GM12801 (cell line): ENCODE results near the gene CCL3.

Source experiments
- CTCF ChIP-seq: IDR thresholded peaks from one replicate; pipeline ENCODE4 v1.5.1; 2011; ENCODE audit warnings: control low read depth; ENCODE audit not compliant: insufficient read length; ENCODE audit errors: extremely low read depth

The CCL3 gene

GRCh38 chr17:36123431-36123830 lies 33.5 kb upstream of the CCL3 start:
- no peak for TF ChIP-seq CTCF

- no peak for TF ChIP-seq CTCF
Observed at GRCh38 chr17:36120221-36120620, 30.3 kb upstream of the CCL3 start.

GRCh38 chr17:36118477-36119353 lies 28.8 kb upstream of the CCL3 start:
- no peak for TF ChIP-seq CTCF

GRCh38 chr17:36117505-36118382 lies 27.8 kb upstream of the CCL3 start:
- no peak for TF ChIP-seq CTCF

GRCh38 chr17:36112572-36112971 lies 22.6 kb upstream of the CCL3 start:
- TF ChIP-seq CTCF, result no peak

- no peak for TF ChIP-seq CTCF
Observed at GRCh38 chr17:36111068-36111490, 21.1 kb upstream of the CCL3 start.

- no peak for TF ChIP-seq CTCF
Observed at GRCh38 chr17:36107660-36108059, 17.7 kb upstream of the CCL3 start.
